SK-N-MC (cell line): ENCODE data around the gene KLHL13.

Experiments
- EZH2 ChIP-seq: fragments of 200-600 bp; sonication (generic); IDR thresholded peaks from one replicate; pipeline ENCODE4 v1.6.1; 2017; ENCODE audit warnings: antibody characterized with exemption
- POLR2AphosphoS5 ChIP-seq: IDR thresholded peaks from 2 replicates; pipeline ENCODE4 v1.6.1; 2012; ENCODE audit warnings: mild to moderate bottlenecking, low read depth, low read length, borderline replicate concordance

GRCh38 chrX:117910216-117910615 is 206.4 kb downstream of the KLHL13 start:
- TF ChIP-seq EZH2 (no peak), POLR2AphosphoS5 (no peak)
